NCI-H1417 (cell line): ENCODE results near the gene ALG14.
"Not testable (repeated sequence)": the region's sequence is repeated elsewhere in the genome, so short reads cannot be mapped to it uniquely, and the experiment has no call there.

Source experiments
- DNase-seq, 3 experiments: peaks; one replicate each; lab custom pipeline; 2025; lab: John Stamatoyannopoulos, UW

Gene ALG14

GRCh38 chr1:95072532-95073419, at the start of gene ALG14:
TSS of gene ALG14 (minus strand) at chr1:95072951. CDS start at chr1:95072898, 53 bp downstream.
- peak; percentile 97 to 98 (median 98) for DNase-seq

- DNase-seq: no peak
Measured at GRCh38 chr1:95122151-95122697, 49.5 kb upstream of the ALG14 start.

- no peak for DNase-seq
Measured at GRCh38 chr1:95119273-95119672, 46.5 kb upstream of the ALG14 start.

GRCh38 chr1:95118710-95119109, 46.0 kb upstream of the ALG14 start:
- no peak for DNase-seq

GRCh38 chr1:95118067-95118499, 45.3 kb upstream of the ALG14 start:
- peak in 1 of 3 experiments; percentile 60 for DNase-seq

GRCh38 chr1:95117207-95118066, 44.7 kb upstream of the ALG14 start, which contains the start of gene TLCD4:
TSS of gene TLCD4 (plus strand) at chr1:95117355. CDS start at chr1:95143902, 26,547 bp downstream.
- DNase-seq: peak; percentile 75 to 89 (median 89)

GRCh38 chr1:95116580-95117206, 43.9 kb upstream of the ALG14 start:
- peak; percentile 85 to 90 (median 89) for DNase-seq

- DNase-seq: no peak
Measured at GRCh38 chr1:95115708-95116137, 43.0 kb upstream of the ALG14 start.

- no peak for DNase-seq
Measured at GRCh38 chr1:95113684-95114083, 40.9 kb upstream of the ALG14 start.

GRCh38 chr1:95111014-95111413, 38.3 kb upstream of the ALG14 start:
- no peak for DNase-seq

GRCh38 chr1:95108792-95109191, 36.0 kb upstream of the ALG14 start:
- no peak for DNase-seq

GRCh38 chr1:95098196-95098595, 25.4 kb upstream of the ALG14 start:
- DNase-seq: no peak

GRCh38 chr1:95097426-95097825, 24.7 kb upstream of the ALG14 start:
- no peak for DNase-seq

GRCh38 chr1:95096218-95096841, 23.6 kb upstream of the ALG14 start:
- no peak for DNase-seq

GRCh38 chr1:95095833-95096217, 23.1 kb upstream of the ALG14 start:
- DNase-seq: no peak

GRCh38 chr1:95094923-95095322, 22.2 kb upstream of the ALG14 start:
- DNase-seq: no peak

GRCh38 chr1:95093296-95093695, 20.5 kb upstream of the ALG14 start:
- DNase-seq: no peak

GRCh38 chr1:95092891-95093290, 20.1 kb upstream of the ALG14 start:
- DNase-seq: not testable (repeated sequence)

GRCh38 chr1:95091290-95091689, 18.5 kb upstream of the ALG14 start:
- DNase-seq: not testable (repeated sequence)

GRCh38 chr1:95089650-95090287, 17.0 kb upstream of the ALG14 start:
- no peak for DNase-seq

GRCh38 chr1:95088303-95088702, 15.6 kb upstream of the ALG14 start:
- no peak for DNase-seq
